Fibroblast of villous mesenchyme (primary cell): ENCODE data around the gene BSND. TPM values are rescaled to one million over a fixed set of nuclear protein-coding genes. Genes with fewer than 3 reads are reported as not detected.

Experiments used
- DNase-seq: peaks from one replicate; pipeline ENCODE4 v3.0.0-alpha.2; 2010; ENCODE audit warnings: low read depth
- H3K4me3 ChIP-seq: 2 replicates; pipeline ENCODE4 v1.5.1; 2011; ENCODE audit warnings: low read depth, mild to moderate bottlenecking, low read length
- CTCF ChIP-seq: IDR thresholded peaks from 2 replicates; pipeline ENCODE4 v1.5.1; 2012; ENCODE audit warnings: low read depth, mild to moderate bottlenecking, low read length; ENCODE audit not compliant: insufficient read depth
- total RNA-seq: library from RNA; depleted of rRNA; stranded (reverse); fragments of >200 nt; gene quantifications from 2 replicates; pipeline ENCODE4 v1.2.3, GENCODE V29; 2012

The BSND gene
- total RNA-seq, 1 donor = not detected

GRCh38 chr1:54967372-54967771 is 31.4 kb upstream of the BSND start:
- no peak for DNase-seq
- H3K4me3 ChIP-seq = no peak overlapping the region
- TF ChIP-seq CTCF = no peak

- no peak for DNase-seq
- H3K4me3 ChIP-seq = no peak overlapping the region
- no peak for TF ChIP-seq CTCF
Measured at GRCh38 chr1:54968551-54968950, 30.2 kb upstream of the BSND start.

- H3K4me3 ChIP-seq = no peak overlapping the region
- no peak for TF ChIP-seq CTCF
- DNase-seq = no peak
Measured at GRCh38 chr1:54969879-54970278, 28.9 kb upstream of the BSND start.

- no peak for DNase-seq
- TF ChIP-seq CTCF = no peak
- no peak overlapping the region for H3K4me3 ChIP-seq
Measured at GRCh38 chr1:54970901-54971300, 27.8 kb upstream of the BSND start.

GRCh38 chr1:54971317-54971791 is 27.4 kb upstream of the BSND start:
- no peak overlapping the region for H3K4me3 ChIP-seq
- no peak for TF ChIP-seq CTCF
- no peak for DNase-seq

GRCh38 chr1:54972436-54972835 is 26.3 kb upstream of the BSND start:
- H3K4me3 ChIP-seq = no peak overlapping the region
- no peak for DNase-seq
- TF ChIP-seq CTCF = no peak

GRCh38 chr1:54973205-54973921 is 25.4 kb upstream of the BSND start:
- peak; percentile 38 for DNase-seq
- no peak overlapping the region for H3K4me3 ChIP-seq
- peak; percentile 53 for TF ChIP-seq CTCF
